GM23248 (cell line): ENCODE results near the gene KCNAB3. TPM values are rescaled to one million over a fixed set of nuclear protein-coding genes. Genes with fewer than 3 reads are reported as not detected.
"Not testable (repeated sequence)": the region's sequence is repeated elsewhere in the genome, so short reads cannot be mapped to it uniquely, and the experiment has no call there.

Source experiments
- DNase-seq: peaks from one replicate; pipeline ENCODE4 v3.0.0-alpha.2; 2015
- H2AFZ ChIP-seq: fragments of 200-600 bp; sonication (generic); 2 replicates; pipeline ENCODE4 v1.6.1; 2016; ENCODE audit warnings: antibody characterized with exemption
- H3F3A ChIP-seq: fragments of 200-600 bp; sonication (generic); 2 replicates; pipeline ENCODE4 v1.6.1; 2016; ENCODE audit warnings: mild to moderate bottlenecking, antibody characterized with exemption, mixed run types; ENCODE audit not compliant: insufficient read depth
- H3K27ac ChIP-seq: fragments of 200-600 bp; sonication (generic); 2 replicates; pipeline ENCODE4 v1.5.1; 2016; ENCODE audit warnings: mild to moderate bottlenecking
- H3K27me3 ChIP-seq: fragments of 200-600 bp; sonication (generic); replicated peaks from 2 replicates; pipeline ENCODE4 v1.6.1; 2016; ENCODE audit warnings: mild to moderate bottlenecking; ENCODE audit not compliant: insufficient read depth
- H3K36me3 ChIP-seq: fragments of 200-600 bp; sonication (generic); 2 replicates; pipeline ENCODE4 v1.6.1; 2016; ENCODE audit warnings: low read depth, mild to moderate bottlenecking
- H3K4me1 ChIP-seq: fragments of 200-600 bp; sonication (generic); 2 replicates; pipeline ENCODE4 v1.6.1; 2016; ENCODE audit warnings: mild to moderate bottlenecking; ENCODE audit not compliant: insufficient read depth
- H3K4me2 ChIP-seq: fragments of 200-600 bp; sonication (generic); one replicate; pipeline ENCODE4 v1.6.1; 2016; ENCODE audit warnings: mild to moderate bottlenecking; ENCODE audit not compliant: unreplicated experiment
- H3K4me3 ChIP-seq: fragments of 200-600 bp; sonication (generic); 2 replicates; pipeline ENCODE4 v1.5.1; 2016; ENCODE audit warnings: mild to moderate bottlenecking
- H3K79me2 ChIP-seq: fragments of 200-600 bp; sonication (generic); 2 replicates; pipeline ENCODE4 v1.6.1; 2016; ENCODE audit warnings: mild to moderate bottlenecking; ENCODE audit not compliant: insufficient read depth
- H3K9ac ChIP-seq: fragments of 200-600 bp; sonication (generic); 2 replicates; pipeline ENCODE4 v1.6.1; 2016; ENCODE audit warnings: mild to moderate bottlenecking
- H3K9me2 ChIP-seq: fragments of 200-600 bp; sonication (generic); 2 replicates; pipeline ENCODE4 v1.6.1; 2016; ENCODE audit warnings: mixed run types, mild to moderate bottlenecking, moderate library complexity; ENCODE audit not compliant: insufficient read depth
- H3K9me3 ChIP-seq: fragments of 200-600 bp; sonication (generic); one replicate; pipeline ENCODE4 v1.6.1; 2017; ENCODE audit warnings: low read depth
- H4K20me1 ChIP-seq: fragments of 200-600 bp; sonication (generic); 2 replicates; pipeline ENCODE4 v1.6.0; 2016; ENCODE audit not compliant: insufficient read depth
- EZH2 ChIP-seq: fragments of 200-600 bp; sonication (generic); IDR thresholded peaks from 2 replicates; pipeline ENCODE4 v1.6.1; 2018; ENCODE audit warnings: antibody characterized with exemption, mild to moderate bottlenecking; ENCODE audit not compliant: insufficient read depth, poor library complexity, severe bottlenecking
- EZH2phosphoT487 ChIP-seq: fragments of 200-600 bp; sonication (generic); IDR thresholded peaks from 2 replicates; pipeline ENCODE4 v1.6.1; 2018; ENCODE audit warnings: antibody characterized with exemption, moderate library complexity, mild to moderate bottlenecking, low read depth; ENCODE audit not compliant: insufficient read depth
- WGBS, 2 experiments: methylation state at CpG; one replicate each; pipeline ENCODE4 v1.1.6; 2015 to 2017; ENCODE audit warnings: low lambda C conversion rate in 2 of 2, low coverage in 1 of 2; ENCODE audit errors: missing lambda C conversion rate in 2 of 2; 5-methylcytosine and 5-hydroxymethylcytosine counted together
- in situ Hi-C: fragments of 300-500 bp; cut with MboI; formaldehyde crosslinking; loops from 2 replicates; pipeline ENCODE4 v1.15.0; 2020
- polyA plus RNA-seq: library from polyadenylated mRNA; unstranded; fragments of >200 nt; fragmentation: Nextera tagmentation; extraction: Ambion mirVana; gene quantifications from 2 replicates; pipeline ENCODE4 v1.2.1, GENCODE V29; 2016
- total RNA-seq: library from RNA; depleted of rRNA; stranded (reverse); fragments of >200 nt; shearing (Covaris generic); gene quantifications from 2 replicates; pipeline ENCODE4 v1.2.3, GENCODE V29; 2014

The KCNAB3 gene
- total and polyA plus RNA-seq, 2 experiments from 2014 or later: 0.22 to 0.24 TPM

- Histone ChIP-seq H3K27me3 (no peaks in the 10 kb centered on the region), H3K9me2 (no peaks in the 10 kb centered on the region), H3F3A (no peaks in the 10 kb centered on the region), H2AFZ (no peak overlapping the region), H3K4me2 (no peak overlapping the region), H3K27ac (no peak overlapping the region), H3K79me2 (no peaks in the 10 kb centered on the region), H3K4me3 (no peak overlapping the region), H3K4me1 (no peaks in the 10 kb centered on the region), H3K36me3 (no peaks in the 10 kb centered on the region), H3K9me3 (no peaks in the 10 kb centered on the region), H4K20me1 (no peaks in the 10 kb centered on the region), H3K9ac (no peak overlapping the region)
- no peak for DNase-seq
- TF ChIP-seq EZH2 (no peak), EZH2phosphoT487 (no peak)
- 20 to 23% methylated on average over 2 of the region's 2 CpGs for WGBS, 2 experiments
- in situ Hi-C loops: no loop called here
Measured at GRCh38 chr17:7961421-7961820, 31.8 kb upstream of the KCNAB3 start.

- H4K20me1 ChIP-seq: no peaks in the 10 kb centered on the region
- TF ChIP-seq EZH2phosphoT487 (no peak), EZH2 (no peak)
- H3K36me3 ChIP-seq: no peaks in the 10 kb centered on the region
- no peaks in the 10 kb centered on the region for H3K79me2 ChIP-seq
- H2AFZ ChIP-seq: no peak overlapping the region
- no peaks in the 10 kb centered on the region for H3K27me3 ChIP-seq
- H3K4me1 ChIP-seq: no peaks in the 10 kb centered on the region
- no peak overlapping the region for H3K4me3 ChIP-seq
- no peaks in the 10 kb centered on the region for H3K9me2 ChIP-seq
- H3K9ac ChIP-seq: no peak overlapping the region
- no peak overlapping the region for H3K4me2 ChIP-seq
- H3F3A ChIP-seq: no peaks in the 10 kb centered on the region
- DNase-seq: peak; percentile 2
- in situ Hi-C loops: no loop called here
- no peaks in the 10 kb centered on the region for H3K9me3 ChIP-seq
- 88 to 91% methylated on average over 9 of the region's 9 CpGs for WGBS, 2 experiments
- H3K27ac ChIP-seq: no peak overlapping the region
Measured at GRCh38 chr17:7959503-7960253, 30.0 kb upstream of the KCNAB3 start.

DNA sequence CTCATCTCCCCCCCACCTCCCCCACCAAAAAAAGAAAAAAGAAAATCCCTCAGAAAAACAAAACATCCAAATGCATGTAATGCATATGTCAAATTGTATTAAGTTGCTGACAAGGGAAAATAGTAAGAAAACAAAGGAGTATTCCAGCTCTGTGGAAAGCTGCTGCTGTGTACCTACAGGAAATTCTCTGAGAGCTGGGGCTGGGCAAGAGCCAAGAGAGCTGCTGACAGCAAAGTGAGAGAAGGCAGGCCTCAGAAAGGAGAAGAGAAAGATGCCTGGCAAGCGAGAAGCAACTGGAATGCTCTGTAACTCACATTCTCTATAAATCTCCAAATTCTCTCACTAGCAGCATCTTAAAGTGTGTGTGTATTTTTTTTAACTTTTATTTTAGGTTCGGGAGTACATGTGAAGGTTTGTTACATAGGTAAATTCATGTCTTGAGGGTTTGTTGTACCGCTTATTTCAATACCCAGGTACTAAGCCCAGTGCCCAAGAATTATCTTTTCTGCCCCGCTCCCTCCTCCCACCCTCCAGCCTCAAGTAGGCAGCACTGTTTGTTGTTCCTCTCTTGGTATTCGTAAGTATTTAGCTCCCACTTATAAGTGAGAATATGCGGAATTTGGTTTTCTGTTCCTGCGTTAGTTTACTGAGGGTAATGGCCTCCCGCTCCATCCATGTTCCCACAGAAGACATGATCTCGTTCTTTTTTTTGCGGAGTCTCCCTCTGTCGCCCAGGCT, 26.7 kb upstream of the KCNAB3 start:
- Histone ChIP-seq H3K9me3 (no peaks in the 10 kb centered on the region), H4K20me1 (no peaks in the 10 kb centered on the region), H3F3A (no peaks in the 10 kb centered on the region), H3K9me2 (no peaks in the 10 kb centered on the region), H3K4me2 (no peak overlapping the region), H3K27me3 (no peaks in the 10 kb centered on the region), H3K79me2 (no peaks in the 10 kb centered on the region), H3K9ac (no peak overlapping the region), H3K4me3 (no peak overlapping the region), H2AFZ (no peak overlapping the region), H3K4me1 (no peaks in the 10 kb centered on the region), H3K36me3 (no peaks in the 10 kb centered on the region), H3K27ac (no peak overlapping the region)
- TF ChIP-seq EZH2 (no peak), EZH2phosphoT487 (no peak)
- in situ Hi-C loops: no loop called here
- WGBS, 2 experiments: 76 to 77% methylated on average over 11 of the region's 11 CpGs
- no peak for DNase-seq

GRCh38 chr17:7955414-7956227, 26.0 kb upstream of the KCNAB3 start:
- 59 to 62% methylated on average over 13 of the region's 13 CpGs for WGBS, 2 experiments
- Histone ChIP-seq H3K9ac (no peak overlapping the region), H4K20me1 (no peaks in the 10 kb centered on the region), H3K27me3 (no peaks in the 10 kb centered on the region), H3K9me3 (no peaks in the 10 kb centered on the region), H3K4me2 (no peak overlapping the region), H3K27ac (no peak overlapping the region), H3K36me3 (peaks cover under 1% of the 10 kb centered on the region; the same call in 1 of the 2 replicates), H3K9me2 (no peaks in the 10 kb centered on the region), H3K4me1 (no peaks in the 10 kb centered on the region), H3K4me3 (no peak overlapping the region), H2AFZ (no peak overlapping the region), H3K79me2 (no peaks in the 10 kb centered on the region), H3F3A (no peaks in the 10 kb centered on the region)
- peak; percentile 19 for DNase-seq
- no peak for TF ChIP-seq EZH2phosphoT487
- no peak for TF ChIP-seq EZH2
- in situ Hi-C loops: no loop called here

GRCh38 chr17:7953266-7953665, 23.6 kb upstream of the KCNAB3 start:
- H4K20me1 ChIP-seq, H3K9me3 ChIP-seq, H3F3A ChIP-seq, H2AFZ ChIP-seq, H3K4me1 ChIP-seq, H3K9me2 ChIP-seq, H3K4me2 ChIP-seq, H3K27ac ChIP-seq, H3K4me3 ChIP-seq, DNase-seq, H3K27me3 ChIP-seq, H3K79me2 ChIP-seq, H3K9ac ChIP-seq, in situ Hi-C loops: not testable (repeated sequence)
- peaks cover 13% of the 10 kb centered on the region; the same call in 1 of the 2 replicates for H3K36me3 ChIP-seq
- 92 to 94% methylated on average over 13 of the region's 13 CpGs for WGBS, 2 experiments
